Stimulated activated CD4-positive, alpha-beta T cell treated with anti-CD3 and anti-CD28 coated beads, Interleukin-4, amount 100 ng/mL, for 1 hour (primary cell): Measurements from ENCODE around the gene TTLL6.
"Not testable (repeated sequence)": the region's sequence is repeated elsewhere in the genome, so short reads cannot be mapped to it uniquely, and the experiment has no call there.

Experiments
- DNase-seq: peaks from one replicate; pipeline ENCODE4 v3.0.0-alpha.2; 2020

TTLL6 gene

GRCh38 chr17:48814504-48814903 is 2.5 kb downstream of the TTLL6 start:
- peak; percentile 54 for DNase-seq

- no peak for DNase-seq
Measured at GRCh38 chr17:48812001-48812400, 5.0 kb downstream of the TTLL6 start.

GRCh38 chr17:48809182-48809581 is 7.8 kb downstream of the TTLL6 start:
- no peak for DNase-seq

GRCh38 chr17:48804936-48805411 is 12.1 kb downstream of the TTLL6 start:
- DNase-seq = peak; percentile 71

- no peak for DNase-seq
Measured at GRCh38 chr17:48800626-48801217, 16.3 kb downstream of the TTLL6 start.

GRCh38 chr17:48799069-48799723 is 17.8 kb downstream of the TTLL6 start:
- no peak for DNase-seq

GRCh38 chr17:48796163-48796522 is 20.9 kb downstream of the TTLL6 start:
- not testable (repeated sequence) for DNase-seq

GRCh38 chr17:48795444-48796162 is 21.4 kb downstream of the TTLL6 start:
- DNase-seq = no peak

- no peak for DNase-seq
Measured at GRCh38 chr17:48792033-48792798, 24.8 kb downstream of the TTLL6 start.

GRCh38 chr17:48791128-48792032 is 25.6 kb downstream of the TTLL6 start:
- DNase-seq = peak; percentile 7

GRCh38 chr17:48790607-48791127 is 26.4 kb downstream of the TTLL6 start:
- no peak for DNase-seq

- no peak for DNase-seq
Measured at GRCh38 chr17:48787828-48788227, 29.2 kb downstream of the TTLL6 start.

- no peak for DNase-seq
Measured at GRCh38 chr17:48779421-48779820, 37.6 kb downstream of the TTLL6 start.

GRCh38 chr17:48776602-48777001 is 40.4 kb downstream of the TTLL6 start:
- DNase-seq = no peak

GRCh38 chr17:48773245-48773644 is 43.8 kb downstream of the TTLL6 start:
- DNase-seq = no peak

- no peak for DNase-seq
Measured at GRCh38 chr17:48770954-48771353, 46.1 kb downstream of the TTLL6 start.

GRCh38 chr17:48769009-48769675 is 47.9 kb downstream of the TTLL6 start:
- DNase-seq = no peak

- no peak for DNase-seq
Measured at GRCh38 chr17:48767263-48767774, 49.7 kb downstream of the TTLL6 start.

GRCh38 chr17:48761114-48761513 is 55.9 kb downstream of the TTLL6 start:
- no peak for DNase-seq

GRCh38 chr17:48760411-48760810 is 56.6 kb downstream of the TTLL6 start:
- no peak for DNase-seq

- DNase-seq = no peak
Measured at GRCh38 chr17:48759288-48759687, 57.7 kb downstream of the TTLL6 start.
